ENCODE data around the gene AK3.
"Not testable (repeated sequence)": the region's sequence is repeated elsewhere in the genome, so short reads cannot be mapped to it uniquely, and the experiment has no call there.

The AK3 gene

GRCh38 chr9:4781408-4781807, 40.4 kb upstream of the AK3 start:
- H3K4me1 ChIP-seq = no peaks in the 10 kb centered on the region
- H3K27me3 ChIP-seq = peaks cover 6% of the 10 kb centered on the region; the same call in 1 of the 2 replicates
- no peaks in the 10 kb centered on the region for H3K9me3 ChIP-seq
- no peaks in the 10 kb centered on the region for H3K36me3 ChIP-seq
- TF ChIP-seq CTCF (IDR thresholded peaks at IDR 0.05; ENCODE audit: low read depth, low read length) = no peak
- no peak overlapping the region for H3K4me3 ChIP-seq (ENCODE audit: low read depth, low read length)
- no peak for DNase-seq

- no peaks in the 10 kb centered on the region for H3K36me3 ChIP-seq
- TF ChIP-seq CTCF (IDR thresholded peaks at IDR 0.05; ENCODE audit: low read depth, low read length) = no peak
- no peak overlapping the region for H3K4me3 ChIP-seq (ENCODE audit: low read depth, low read length)
- H3K9me3 ChIP-seq = no peaks in the 10 kb centered on the region
- peaks cover 6% of the 10 kb centered on the region; the same call in 1 of the 2 replicates for H3K27me3 ChIP-seq
- no peak for DNase-seq
- no peaks in the 10 kb centered on the region for H3K4me1 ChIP-seq
These were observed 39.6 kb upstream of the AK3 start for GRCh38 chr9:4780651-4781050.

- not testable (repeated sequence) for H3K27me3 ChIP-seq; DNase-seq; H3K9me3 ChIP-seq; H3K36me3 ChIP-seq; H3K4me1 ChIP-seq; H3K4me3 ChIP-seq (ENCODE audit: low read depth, low read length)
These were observed 34.0 kb upstream of the AK3 start for GRCh38 chr9:4774958-4775357.

GRCh38 chr9:4774209-4774608, 33.2 kb upstream of the AK3 start:
- TF ChIP-seq CTCF (IDR thresholded peaks at IDR 0.05; ENCODE audit: low read depth, low read length) = no peak
- H3K36me3 ChIP-seq = no peaks in the 10 kb centered on the region
- no peaks in the 10 kb centered on the region for H3K9me3 ChIP-seq
- H3K4me1 ChIP-seq = no peaks in the 10 kb centered on the region
- H3K4me3 ChIP-seq (ENCODE audit: low read depth, low read length) = no peak overlapping the region
- no peak for DNase-seq
- peaks cover 6% of the 10 kb centered on the region; the same call in 1 of the 2 replicates for H3K27me3 ChIP-seq

- no peak for TF ChIP-seq CTCF (IDR thresholded peaks at IDR 0.05; ENCODE audit: low read depth, low read length)
- H3K27me3 ChIP-seq = no peaks in the 10 kb centered on the region
- no peaks in the 10 kb centered on the region for H3K36me3 ChIP-seq
- DNase-seq = no peak
- no peaks in the 10 kb centered on the region for H3K4me1 ChIP-seq
- no peaks in the 10 kb centered on the region for H3K9me3 ChIP-seq
- H3K4me3 ChIP-seq (ENCODE audit: low read depth, low read length) = no peak overlapping the region
These were observed 30.8 kb upstream of the AK3 start for GRCh38 chr9:4771788-4772187.

- TF ChIP-seq CTCF (IDR thresholded peaks at IDR 0.05; ENCODE audit: low read depth, low read length) = no peak
- no peak for DNase-seq
These were observed 28.5 kb upstream of the AK3 start for GRCh38 chr9:4769321-4770080.

More at GRCh38 chr9:4769321-4770080, 28.5 kb upstream of the AK3 start:
- no peak overlapping the region for H3K4me3 ChIP-seq (ENCODE audit: low read depth, low read length)
- H3K27me3 ChIP-seq = no peaks in the 10 kb centered on the region
- no peaks in the 10 kb centered on the region for H3K9me3 ChIP-seq
- no peaks in the 10 kb centered on the region for H3K4me1 ChIP-seq
- no peaks in the 10 kb centered on the region for H3K36me3 ChIP-seq
